NOMO-1 (cell line): ENCODE results near the gene GRK1.

ENCODE experiments used
- DNase-seq, 2 experiments: peaks; one replicate each; lab custom pipeline; 2025; ENCODE audit not compliant: unreplicated experiment in 2 of 2; lab: John Stamatoyannopoulos, UW

Gene GRK1

DNA sequence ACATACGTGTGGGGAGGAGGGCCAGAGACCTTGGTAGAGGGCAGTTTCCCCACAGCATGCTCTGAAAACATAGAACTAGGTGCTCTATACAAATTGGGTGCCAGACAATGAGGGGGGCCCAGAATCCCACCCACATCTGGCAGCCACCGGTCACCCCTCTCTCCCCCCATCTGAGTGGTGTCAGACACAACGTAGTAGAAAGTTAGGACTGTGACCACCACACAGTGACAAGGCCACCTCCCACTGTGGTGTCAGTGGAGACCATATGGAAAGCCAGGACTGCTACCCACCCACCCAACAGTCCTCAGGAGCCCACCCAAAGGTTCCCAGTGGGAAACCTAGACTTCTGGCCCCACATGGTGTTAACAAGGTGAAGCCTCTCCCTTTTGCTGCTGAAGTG, 7.0 kb upstream of the GRK1 start:
- no peak for DNase-seq

DNA sequence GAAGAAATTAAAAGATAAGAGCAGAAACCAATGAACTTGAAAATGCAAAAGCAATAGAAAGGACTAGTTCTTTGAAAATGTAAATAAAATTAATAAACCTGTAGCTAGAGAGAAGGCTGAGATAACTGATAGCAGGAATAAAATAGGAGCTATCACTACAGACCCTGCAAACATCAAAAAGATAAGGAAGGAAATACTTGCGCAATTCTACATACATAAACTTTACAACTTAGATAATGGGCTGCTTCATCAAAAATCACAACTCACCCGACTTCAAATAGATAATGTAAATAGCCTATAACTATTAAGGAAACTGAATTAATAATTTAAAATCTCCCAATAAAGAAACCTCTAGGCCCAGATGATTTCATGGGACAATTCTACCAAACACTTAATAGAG, 5.5 kb upstream of the GRK1 start:
- peak in 1 of 2 experiments; percentile 12 for DNase-seq

DNA sequence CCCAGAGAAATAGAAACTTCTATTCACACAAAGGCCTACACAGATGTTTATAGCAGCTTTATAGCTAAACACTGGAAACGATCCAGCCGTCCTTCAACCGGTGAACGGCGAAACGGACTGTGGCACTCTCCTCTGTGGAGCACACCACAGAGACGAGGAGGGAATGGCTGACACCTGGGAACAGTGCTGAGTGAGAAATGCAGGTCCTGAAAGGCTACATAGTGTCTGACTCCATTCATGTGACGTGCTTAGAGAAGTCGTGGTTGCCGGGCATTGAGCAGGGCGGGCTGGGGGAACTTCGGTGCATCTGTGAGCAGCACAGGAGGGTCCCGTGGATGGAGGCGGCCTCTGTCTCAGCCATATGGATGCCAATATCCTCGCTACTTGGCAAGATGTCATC, 3.1 kb upstream of the GRK1 start:
- no peak for DNase-seq

DNA sequence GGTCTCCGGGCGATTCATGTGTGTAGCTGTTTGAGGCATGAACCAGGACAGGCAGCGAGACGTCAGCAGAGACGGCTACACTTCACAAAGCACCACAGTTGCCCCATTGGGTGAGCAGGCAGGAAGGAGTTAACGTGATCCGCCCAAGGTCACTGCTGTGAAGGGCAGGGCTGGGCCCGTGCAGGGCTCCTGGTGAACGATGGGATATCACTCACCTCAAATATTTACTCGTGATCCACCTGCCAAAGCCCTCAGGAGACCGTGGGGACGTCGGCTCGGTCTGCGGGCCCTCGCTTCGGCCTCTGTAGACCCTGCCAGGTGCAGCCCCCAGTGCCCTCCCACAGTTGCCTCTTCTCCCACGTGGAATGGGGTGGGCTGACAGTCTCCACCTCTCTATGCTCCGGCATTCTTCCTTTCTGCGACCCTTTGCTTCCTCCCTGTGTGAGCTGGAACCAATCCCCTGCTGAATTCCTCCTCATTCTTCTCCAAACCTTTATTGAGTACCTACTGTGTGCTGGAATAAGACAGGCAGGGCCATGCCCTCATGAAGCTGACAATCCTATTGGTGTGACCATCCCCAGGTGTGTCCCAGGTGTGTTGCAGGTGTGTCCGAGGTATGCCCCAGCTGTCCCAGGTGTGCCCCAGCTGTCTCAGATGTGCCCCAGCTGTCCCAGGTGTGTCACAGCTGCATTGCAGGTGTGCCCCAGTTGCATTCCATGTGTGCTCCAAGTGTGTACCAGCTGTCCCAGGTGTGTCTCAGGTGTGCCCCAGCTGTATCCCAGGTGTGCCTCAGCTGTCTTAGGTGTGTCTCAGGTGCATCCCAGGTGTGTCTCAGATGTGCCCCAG, 2.0 kb upstream of the GRK1 start:
- DNase-seq, result no peak

- DNase-seq, result no peak
Observed at GRCh38 chr13:113665597-113666328, 1.3 kb upstream of the GRK1 start.

DNA sequence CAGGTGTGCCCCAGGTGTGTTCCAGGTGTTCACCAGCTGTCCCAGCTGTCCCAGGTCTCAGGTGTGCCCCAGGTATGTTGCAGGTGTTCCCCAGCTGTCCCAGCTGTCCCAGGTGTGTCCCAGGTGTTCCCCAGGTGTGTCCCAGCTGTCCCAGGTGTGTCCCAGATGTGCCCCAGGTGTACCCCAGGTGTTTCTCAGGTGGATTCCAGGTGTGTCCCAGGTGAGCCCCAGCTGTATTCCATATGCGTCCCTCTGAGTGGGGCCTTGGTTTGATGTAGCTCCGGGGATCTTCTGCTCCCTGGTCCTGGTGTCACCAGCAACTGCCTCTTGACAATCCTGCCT, 719 bp upstream of the GRK1 start:
- no peak for DNase-seq

DNA sequence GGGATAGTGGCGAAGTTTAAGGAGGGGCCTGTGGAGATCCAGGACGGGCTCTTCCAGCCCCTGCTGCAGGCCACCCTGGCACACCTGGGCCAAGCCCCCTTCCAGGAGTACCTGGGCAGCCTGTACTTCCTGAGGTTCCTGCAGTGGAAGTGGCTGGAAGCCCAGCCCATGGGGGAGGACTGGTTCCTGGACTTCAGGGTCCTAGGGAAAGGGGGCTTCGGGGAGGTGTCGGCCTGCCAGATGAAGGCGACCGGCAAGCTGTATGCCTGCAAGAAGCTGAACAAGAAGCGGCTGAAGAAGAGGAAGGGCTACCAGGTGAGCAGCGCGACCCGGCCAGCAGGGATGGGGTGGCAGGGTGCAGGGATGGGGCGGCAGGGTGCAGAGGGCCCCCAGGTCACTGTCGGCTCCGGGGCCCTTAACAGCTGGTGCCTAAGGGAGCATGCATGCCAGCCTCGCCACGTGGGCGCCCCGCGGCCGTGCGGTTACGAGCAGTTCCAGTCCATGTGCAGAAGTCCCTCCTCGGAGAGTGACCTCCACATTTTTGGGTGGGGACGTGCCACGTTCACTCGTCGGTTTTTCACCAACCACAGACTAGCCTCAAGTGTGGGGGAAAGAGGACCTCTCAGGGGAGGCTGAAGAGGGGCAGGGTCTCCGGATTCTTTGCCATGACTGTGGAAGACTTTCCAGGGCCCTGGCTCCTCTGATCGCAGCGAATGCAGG, 912 bp downstream of the GRK1 start:
- no peak for DNase-seq

DNA sequence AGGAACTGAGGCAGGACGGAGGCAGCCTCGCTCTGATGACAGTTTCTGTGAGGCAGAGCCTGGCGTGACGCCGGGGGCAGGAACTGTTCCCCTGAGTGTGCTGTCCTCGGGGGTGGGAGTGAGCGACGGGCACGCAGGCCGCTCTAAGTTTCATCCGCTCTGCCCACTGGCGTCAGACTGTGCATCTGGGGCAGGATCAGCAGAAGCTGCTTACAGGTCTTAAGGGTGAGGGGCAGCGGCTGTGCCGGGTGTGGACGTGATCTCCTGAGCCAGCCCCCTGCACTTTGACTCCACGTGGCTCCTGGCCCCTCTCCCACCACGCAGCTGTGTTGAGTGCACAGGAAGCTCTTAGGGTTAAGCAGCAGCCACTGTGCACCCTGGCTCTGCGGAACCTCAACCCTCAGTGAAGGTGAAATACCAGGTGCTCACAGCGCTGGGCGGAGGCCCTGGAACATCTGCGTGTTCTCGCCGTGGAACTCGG, 1.5 kb downstream of the GRK1 start:
- no peak for DNase-seq

DNA sequence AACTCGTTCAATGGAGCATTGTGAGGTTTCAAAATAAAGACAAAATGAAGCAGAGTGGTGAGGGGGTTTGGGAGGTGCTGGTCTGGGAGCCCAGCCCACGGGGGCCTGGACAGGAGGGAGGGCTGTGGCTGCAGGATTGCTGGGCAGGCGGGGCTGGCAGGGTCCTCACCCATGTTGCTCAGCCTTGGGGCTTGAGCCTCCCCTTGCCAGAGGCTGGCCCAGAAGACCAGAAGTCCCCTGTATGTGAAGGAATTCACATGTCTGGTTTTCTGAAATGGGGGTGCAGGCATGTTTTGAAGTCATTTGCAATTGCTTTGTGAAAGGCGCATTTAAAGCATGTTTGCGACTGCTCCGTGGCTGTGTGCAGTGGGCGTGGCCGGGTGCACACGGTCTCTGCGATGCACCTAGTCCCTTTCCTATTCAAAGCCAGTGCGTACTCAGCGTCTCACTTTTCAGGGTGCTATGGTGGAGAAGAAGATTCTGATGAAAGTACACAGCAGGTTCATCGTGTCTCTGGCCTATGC, 2.3 kb downstream of the GRK1 start:
- DNase-seq, result no peak

DNA sequence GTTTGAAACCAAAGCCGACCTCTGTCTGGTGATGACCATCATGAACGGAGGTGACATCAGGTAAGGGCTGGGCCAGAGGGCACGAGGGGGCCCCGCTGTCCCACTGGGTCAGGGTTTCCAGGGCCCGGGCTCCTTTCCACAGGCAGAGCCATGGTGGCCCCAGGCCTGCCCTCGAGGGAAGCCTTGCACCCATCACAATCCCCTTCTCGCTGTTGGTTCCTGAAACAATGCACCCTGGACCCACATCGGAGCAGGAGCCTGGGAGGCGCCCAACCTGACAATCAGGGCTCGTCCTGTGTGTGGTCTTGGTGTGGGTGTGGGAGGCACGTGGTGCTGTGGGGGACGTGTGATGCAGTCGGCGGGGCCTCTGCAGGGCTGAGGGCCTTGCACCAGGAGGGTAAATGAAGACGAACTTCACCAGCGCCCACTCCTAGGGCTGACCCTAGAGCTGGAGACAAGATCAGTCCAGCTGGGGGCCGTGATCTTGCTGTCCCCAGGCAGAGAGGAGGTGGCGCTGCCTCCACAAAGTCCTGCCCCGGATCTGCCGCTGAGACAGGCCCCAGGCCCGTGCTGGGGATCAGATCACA, 2.8 kb downstream of the GRK1 start:
- DNase-seq, result no peak

GRCh38 chr13:113670541-113670940, 3.5 kb downstream of the GRK1 start:
- no peak for DNase-seq

DNA sequence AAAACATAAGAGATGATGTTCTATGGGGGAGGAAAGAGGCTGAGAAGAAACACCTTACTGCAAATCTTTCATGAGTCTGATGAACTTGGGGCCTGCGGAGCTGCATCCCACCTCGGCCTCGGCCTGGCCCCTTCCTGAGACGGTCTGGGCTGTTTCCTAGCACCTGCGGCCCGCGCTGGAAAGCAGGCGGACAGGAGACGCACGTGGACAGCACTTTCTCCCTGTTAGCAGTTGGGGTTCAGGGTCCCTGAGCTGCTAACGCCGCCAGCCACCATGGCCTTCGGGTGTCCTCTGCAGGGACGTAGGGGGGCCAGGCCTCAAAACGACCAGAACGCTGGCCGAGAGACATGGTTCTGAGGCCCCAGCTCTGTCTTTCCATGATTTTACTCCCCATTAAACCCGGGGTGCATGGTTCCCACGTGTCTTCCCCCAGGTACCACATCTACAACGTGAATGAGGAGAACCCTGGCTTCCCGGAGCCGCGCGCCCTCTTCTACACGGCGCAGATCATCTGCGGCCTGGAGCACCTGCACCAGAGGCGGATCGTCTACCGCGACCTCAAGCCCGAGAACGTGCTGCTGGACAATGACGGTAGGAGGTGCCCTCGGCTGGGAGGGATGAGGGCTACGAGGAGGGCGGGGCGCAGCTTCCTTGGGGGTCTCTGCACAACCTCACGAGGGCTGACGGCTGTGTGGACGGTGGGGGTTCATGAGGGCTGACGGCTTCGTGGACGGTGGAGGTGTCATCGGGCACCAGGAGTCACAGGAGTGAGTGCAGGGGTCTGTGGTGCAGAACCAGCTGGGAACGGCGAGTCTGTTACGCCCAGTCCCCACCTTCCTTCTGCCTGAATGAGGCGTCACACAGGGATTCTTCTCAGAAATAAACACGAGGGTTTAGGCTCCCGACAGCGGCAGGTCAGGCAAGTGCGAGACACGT, 4.3 kb downstream of the GRK1 start:
- DNase-seq, result no peak

GRCh38 chr13:113672002-113672651, 5.1 kb downstream of the GRK1 start:
- no peak for DNase-seq

DNA sequence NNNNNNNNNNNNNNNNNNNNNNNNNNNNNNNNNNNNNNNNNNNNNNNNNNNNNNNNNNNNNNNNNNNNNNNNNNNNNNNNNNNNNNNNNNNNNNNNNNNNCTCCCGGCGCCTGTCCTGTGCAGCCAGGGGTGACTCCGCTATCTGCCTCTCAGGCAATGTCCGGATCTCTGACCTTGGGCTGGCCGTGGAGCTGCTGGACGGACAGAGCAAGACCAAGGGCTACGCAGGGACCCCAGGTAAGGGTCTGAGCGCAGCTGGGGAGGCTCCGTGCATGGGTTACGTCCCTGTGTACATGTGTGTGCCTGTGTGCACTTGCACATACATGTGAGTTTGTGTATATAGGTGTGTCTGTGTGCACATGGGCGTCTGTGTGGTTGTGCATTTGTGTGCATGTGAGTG, 55.9 kb downstream of the GRK1 start:
- no peak for DNase-seq

GRCh38 chr13:113723410-113724015, 56.5 kb downstream of the GRK1 start:
- DNase-seq, result no peak

DNA sequence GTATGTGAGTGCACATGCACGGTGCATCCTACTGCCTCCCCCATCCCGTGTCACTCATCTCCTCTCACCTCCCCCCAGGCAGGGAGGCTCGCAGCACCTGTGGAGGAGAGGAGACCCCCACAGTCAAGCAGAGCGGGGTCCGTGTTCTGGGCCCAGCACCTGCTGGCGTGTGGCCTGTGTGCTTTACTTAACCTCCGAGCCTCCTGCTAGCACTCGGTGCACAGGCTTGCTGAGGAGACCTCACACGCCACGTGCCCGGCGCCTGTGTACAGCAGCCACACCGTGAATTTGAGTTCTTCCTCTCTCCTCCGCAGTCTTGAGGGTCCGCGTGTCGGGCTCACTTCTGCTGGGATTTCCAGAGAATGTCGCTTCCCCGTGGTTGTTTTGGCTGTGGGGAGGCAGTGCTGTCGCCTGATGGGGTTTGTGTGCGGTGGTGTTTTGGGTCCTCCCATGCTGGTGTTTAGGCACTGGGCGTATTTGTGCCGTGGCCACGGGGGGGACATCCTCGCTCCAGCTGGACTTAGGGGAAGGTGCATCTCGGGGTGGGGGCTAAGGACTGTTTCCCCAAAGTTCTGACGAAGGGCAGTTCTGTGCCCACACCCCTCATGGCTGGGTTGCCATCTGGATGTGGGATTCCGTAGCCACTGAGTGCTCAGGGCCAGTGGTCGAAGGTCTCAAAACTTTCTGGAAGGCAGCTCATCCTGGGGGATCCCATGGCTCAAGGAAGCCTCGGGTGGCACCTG, 57.2 kb downstream of the GRK1 start:
- no peak for DNase-seq

- peak in 1 of 2 experiments; percentile 40 for DNase-seq
Observed at GRCh38 chr13:113724780-113725315, 57.8 kb downstream of the GRK1 start.
